Gastroesophageal sphincter (tissue), 3 donors: ENCODE results near the gene UBE4B.

ENCODE experiments used
- CTCF ChIP-seq, 4 experiments: fragments of 200-600 bp in 2 of 4; fragments of 450-650 bp in 2 of 4; sonication (generic) in 1 of 4; IDR thresholded peaks; one replicate each; pipeline ENCODE4 v1.5.1; 2017 to 2019; ENCODE audit warnings: antibody characterized with exemption in 4 of 4, mild to moderate bottlenecking in 2 of 4, moderate library complexity in 2 of 4
- EP300 ChIP-seq: sonication (generic); formaldehyde crosslinking; IDR thresholded peaks from one replicate; pipeline ENCODE4 v1.6.1; 2017; ENCODE audit warnings: antibody characterized with exemption, mild to moderate bottlenecking
- POLR2A ChIP-seq, 2 donors: fragments of 450-650 bp; IDR thresholded peaks; one replicate each; pipeline ENCODE4 v1.6.1; 2017; ENCODE audit warnings: antibody characterized with exemption in 2 of 2, mild to moderate bottlenecking in 2 of 2, moderate library complexity in 1 of 2
- POLR2AphosphoS5 ChIP-seq: sonication (generic); formaldehyde crosslinking; IDR thresholded peaks from one replicate; pipeline ENCODE4 v1.6.1; 2017; ENCODE audit warnings: antibody characterized with exemption

- TF ChIP-seq CTCF (IDR thresholded peaks at IDR 0.05) = no peak
- no peak for TF ChIP-seq POLR2A (IDR thresholded peaks at IDR 0.05)
- TF ChIP-seq POLR2AphosphoS5 = no peak
- no peak for TF ChIP-seq EP300
Observed at GRCh38 chr1:10087210-10087609, 54.5 kb downstream of the UBE4B start.
